Stimulated activated CD8-positive, alpha-beta memory T cell treated with anti-CD3 and anti-CD28 coated beads, Interleukin-12 subunit alpha, Interleukin-12 subunit beta, amount 100 ng/mL, for 4 hours (primary cell): Measurements from ENCODE around the gene FNDC1.

Experiments
- DNase-seq: peaks from one replicate; pipeline ENCODE4 v3.0.0-alpha.2; 2020; ENCODE audit warnings: low read depth

Gene FNDC1

DNA sequence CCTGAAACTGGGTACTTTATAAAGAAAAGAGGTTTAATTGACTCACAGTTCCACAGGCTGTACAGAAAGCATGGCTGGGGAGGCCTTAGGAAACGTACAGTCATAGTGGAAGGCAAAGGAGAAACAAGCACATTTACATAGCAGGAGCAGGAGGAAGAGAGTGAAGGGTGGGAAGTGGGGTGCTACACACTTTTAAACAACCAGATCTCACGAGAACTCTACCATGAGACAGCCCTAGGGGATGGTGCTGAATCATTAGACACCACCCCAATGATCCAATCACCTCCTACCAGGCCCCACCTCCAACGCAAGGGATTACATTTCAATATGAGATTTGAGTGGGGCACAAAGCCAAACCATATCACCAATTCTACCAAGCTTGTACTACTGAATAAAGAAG, 7.4 kb upstream of the FNDC1 start:
- DNase-seq, result no peak

DNA sequence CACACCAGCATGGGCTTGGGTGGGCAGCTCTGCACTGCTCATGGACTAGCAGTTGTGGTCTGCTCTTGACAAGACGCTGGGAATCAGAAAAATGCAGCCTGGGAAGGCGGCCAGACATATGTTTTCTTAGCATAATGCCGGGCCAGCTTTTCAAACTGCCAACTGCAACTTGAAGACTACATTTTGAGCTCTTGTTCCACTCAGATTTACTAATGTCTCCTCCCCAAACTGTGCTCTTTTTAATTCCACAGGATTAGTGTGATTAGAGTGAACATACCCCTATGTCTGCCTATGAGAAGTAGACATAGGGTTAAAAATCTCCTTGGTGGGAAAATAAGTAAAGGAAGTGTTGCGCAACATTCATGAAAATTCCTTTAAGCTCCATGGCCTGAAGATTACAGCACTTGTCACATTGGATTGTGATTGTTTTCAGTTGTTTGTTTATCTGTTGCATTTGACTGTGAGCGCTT, 5.3 kb upstream of the FNDC1 start:
- no peak for DNase-seq

DNA sequence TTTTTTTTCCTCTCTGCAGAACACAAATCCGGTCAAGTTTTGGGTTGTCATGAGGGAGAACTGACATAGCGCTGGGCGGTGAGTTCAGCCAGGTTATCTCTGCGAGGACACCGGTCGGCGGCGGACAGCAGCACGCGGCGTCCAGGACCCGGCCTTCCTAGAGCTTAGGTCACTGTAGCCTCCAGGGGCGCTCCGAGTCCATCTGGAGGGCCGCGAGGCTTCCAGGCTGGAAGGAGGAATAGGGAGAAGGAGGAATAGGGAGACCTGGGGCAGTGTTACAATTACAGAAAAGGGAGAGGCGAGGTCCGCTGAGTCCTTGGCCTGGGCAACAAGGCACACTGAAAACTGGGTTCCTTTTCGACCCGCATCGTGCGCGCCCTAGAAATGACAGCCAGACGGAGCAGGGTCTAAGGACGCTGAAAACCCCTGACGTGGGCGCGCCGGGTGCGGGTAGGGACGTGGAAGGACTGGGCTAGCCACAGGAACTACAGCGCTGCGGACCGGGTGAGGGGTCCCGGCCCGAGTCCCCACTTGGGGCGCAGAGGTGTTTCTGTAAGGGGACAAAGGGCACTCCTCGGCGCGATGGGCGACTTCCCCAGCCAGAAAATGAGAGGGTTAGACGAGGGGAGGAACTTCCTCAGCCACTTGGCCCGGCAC, 536 bp upstream of the FNDC1 start:
- DNase-seq, result no peak

DNA sequence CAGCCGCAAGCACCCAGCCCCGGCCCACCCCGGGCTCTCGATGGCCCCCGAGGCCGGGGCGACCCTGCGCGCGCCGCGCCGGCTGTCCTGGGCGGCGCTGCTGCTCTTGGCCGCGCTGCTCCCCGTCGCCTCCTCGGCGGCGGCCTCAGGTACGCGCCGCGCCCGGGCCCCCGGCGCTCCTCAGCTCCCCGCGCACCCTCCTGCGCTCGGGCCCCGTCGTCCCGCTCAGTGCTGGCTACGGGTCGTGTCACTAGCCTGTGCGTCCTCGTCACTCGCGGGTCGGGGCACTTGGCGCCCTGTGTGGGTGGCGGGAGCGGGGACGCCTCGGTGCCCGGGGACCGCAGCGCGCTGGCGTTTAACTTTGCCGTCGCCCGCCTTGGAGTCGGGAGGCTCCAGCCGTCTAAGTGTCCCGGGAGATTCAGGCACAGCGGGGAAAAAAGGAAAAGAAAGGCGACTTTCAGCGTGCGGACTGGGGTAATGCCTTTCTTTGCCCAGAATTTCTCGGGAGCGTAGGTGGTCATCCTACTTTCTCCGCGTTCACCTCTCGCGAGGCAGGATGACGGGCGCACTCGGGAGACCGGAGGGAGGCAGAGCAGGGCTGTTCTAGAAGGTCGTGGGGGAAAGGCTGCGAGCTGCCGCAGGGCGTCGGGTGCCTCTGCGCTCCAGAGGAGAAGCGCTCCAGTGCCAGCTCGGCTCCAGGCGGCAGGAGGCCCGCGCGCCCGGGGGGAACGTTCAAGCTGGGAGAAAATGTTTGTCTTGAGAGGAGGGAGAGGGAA, 545 bp downstream of the FNDC1 start:
- DNase-seq, result no peak

DNA sequence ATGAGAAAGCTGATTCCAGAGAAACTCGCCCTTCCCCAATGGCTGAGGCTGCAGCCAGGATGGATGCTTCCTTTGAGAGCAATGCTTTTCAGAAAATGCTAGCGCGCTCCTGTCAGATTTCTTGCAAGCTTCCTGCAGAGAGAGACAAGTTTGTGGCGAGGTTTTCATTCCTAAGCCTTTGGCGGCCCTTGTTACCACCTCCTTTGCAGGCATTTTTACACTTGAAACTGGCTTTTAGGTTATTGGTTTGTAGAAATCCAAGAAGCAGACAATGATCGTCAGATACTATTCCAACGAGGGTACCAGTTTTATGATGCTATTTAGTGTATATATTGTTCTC, 1.1 kb downstream of the FNDC1 start:
- no peak for DNase-seq

DNA sequence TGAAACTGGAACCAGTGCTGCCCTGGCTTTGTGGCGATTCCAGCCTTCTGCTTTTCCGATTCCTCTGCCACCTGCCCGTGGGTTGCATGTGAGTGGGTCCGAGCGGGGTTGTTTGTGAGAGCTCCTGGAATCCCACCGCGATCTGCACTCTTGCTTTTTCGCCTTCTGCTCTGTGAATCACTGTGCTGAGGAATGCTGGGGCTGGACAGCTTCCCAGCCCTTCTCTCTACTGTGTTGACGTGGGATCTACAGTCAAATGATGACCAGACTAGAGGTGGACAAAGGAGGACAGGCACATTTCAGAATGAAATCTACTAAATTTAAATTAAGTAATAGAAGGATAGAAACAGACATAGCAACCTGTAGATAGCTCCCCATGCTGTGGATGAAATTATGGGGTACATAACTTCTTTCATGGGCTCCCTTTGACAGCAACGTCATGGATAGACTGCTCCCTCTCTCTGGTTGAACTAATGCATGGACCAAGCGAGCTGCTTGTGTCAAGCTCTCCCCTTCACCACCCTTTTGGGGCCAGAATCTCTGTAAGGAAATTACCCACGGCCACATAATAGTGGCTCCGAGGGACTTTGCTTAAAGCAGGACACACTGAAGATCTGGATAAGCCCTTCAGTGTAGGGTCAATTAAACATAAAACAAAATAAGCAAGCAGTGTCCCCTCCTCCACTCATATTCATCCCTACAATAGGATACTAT, 2.0 kb downstream of the FNDC1 start:
- DNase-seq, result no peak

DNA sequence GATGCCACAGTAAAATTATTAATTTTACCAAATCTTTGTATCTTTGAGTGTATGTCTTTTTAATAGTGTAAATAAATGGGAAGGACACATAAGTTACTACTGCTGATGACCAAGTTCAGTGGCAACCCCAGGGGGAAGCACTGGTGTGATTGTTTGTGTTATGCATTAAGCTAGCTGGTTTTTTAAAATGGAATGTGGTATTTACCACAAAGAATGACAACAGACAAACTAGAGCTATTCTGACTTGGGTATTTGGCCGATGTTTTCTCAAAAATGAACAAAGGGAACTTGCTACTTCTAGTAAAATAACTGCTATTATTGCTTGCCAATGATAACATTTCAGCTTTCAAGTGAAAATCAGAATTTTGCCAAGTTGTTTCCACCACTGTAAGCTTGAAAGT, 2.9 kb downstream of the FNDC1 start:
- DNase-seq, result no peak

DNA sequence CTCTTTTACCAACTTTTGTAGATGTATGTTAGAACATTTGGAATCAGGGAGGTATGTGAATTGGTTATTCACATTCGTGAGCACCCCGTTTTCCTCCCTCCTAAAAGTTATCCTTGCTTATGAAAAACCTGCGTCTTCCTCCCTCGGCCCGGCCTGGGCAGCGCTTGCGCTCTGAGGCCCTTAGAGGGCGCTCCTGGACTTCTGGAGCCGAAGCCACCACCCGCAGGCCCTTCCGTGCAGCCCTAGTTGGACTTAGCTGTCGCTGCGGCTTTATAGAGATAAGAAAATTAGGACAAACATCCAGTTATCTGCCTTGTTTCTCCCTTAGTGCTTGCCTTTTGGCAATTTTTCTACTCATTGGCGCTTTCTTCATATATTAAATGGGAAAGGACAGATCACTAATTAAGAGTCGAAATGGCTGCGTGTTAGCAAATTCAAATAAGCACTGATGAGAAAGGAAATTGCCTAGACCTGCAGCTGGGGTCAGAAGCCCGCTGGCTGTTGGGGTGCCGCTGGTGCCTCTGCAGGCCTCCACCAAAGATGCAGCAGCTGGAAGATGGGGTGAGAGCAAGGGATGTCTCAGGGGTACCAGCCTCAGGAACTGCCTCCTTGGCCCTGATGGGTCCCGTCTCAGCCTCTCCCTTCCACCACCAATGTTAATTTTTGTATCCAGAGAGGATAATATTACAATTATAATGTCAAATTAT, 5.2 kb downstream of the FNDC1 start:
- peak; percentile 19 for DNase-seq

DNA sequence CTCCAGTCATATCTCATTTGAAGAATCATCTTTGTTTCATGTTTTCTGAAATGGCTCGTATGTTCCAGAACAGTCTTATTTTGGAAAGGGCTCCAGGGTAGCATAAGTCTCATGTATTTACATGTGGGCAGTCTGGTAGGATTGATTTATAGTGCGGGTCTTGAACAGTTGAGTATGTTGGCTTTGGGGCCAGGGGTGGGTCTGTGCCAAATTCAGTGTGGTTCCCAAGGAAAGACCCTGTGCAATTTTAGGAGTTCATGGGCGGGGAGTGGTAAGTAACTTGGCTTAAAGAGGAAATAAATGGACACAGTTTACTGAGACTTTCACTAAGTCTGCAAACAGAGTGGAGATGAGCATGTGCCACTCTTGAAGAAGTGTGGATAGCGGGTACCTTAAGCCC, 7.7 kb downstream of the FNDC1 start:
- DNase-seq, result no peak

DNA sequence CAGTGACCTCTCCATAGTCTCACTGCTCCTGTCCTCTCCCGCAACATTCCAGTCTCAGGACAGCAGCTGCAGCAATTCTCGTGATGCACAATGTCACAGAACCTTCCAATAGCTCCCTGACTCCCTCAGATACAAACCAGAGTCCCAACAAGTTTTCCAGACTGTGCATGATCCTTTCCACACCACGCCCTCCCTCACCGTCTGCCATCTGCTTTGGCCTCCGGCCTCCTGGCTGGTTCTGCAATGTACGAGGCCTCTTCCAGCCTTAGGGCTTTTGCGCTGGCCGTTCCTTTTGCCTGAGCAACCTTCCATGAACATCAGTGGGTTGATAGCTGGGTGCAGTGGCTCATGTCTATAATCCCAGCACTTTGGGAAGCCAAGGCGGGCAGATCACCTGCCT, 9.6 kb downstream of the FNDC1 start:
- no peak for DNase-seq

DNA sequence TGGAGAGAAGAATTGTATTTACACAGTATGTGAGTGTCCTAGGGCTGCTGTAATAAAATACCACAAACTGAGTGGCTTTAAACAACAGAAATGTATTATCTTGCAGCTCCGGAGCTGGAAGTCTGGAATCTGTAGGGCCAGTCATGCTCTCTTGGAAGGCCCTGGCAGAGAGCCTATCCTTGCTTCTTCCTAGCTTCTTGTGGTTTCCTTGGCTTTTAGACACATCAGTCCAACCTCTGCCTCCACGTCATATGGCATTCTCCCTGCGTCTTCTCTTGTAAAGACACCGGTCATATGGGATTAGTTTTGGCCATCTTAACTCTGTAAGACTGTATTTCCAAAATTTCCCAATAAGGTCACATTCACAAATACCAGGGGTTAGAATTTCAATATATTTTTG, 10.8 kb downstream of the FNDC1 start:
- no peak for DNase-seq

DNA sequence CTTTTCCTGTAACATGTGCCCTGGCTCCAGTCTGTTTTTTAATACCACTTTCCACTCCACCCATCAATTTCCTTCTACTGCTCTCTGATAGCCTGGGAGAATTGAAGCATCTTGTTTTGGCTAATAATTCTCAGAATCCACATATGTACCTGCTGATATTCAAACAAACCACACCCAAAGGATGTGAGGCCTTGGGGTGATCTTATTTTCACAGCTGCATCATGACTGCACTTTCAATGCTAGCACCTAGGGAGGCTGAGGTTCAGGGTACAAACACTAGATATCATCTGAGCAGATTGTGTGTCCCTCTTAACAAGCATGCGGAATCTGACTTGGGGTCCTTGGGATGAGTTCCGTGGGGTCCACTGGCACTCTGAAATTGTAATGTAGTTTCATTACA, 12.7 kb downstream of the FNDC1 start:
- DNase-seq, result no peak

DNA sequence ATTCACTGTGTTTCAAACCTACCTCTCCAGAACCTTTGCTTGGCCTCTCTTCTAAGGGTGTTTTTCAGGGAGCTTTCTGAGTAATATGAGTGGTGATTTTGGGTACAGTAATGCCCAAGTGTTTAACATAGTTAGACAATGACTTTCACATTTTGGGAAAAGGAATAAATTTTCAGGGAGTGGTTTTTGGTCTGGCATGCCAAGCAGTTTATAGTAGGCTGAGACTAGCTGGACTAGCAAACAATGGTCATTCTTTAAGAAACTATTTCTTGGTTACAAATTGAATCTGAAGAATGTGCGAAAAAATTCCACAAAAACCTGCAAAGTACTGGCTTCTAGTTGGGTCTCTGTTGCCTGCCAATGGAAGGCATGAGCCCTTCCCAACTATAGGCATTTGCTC, 15.4 kb downstream of the FNDC1 start:
- DNase-seq, result no peak

DNA sequence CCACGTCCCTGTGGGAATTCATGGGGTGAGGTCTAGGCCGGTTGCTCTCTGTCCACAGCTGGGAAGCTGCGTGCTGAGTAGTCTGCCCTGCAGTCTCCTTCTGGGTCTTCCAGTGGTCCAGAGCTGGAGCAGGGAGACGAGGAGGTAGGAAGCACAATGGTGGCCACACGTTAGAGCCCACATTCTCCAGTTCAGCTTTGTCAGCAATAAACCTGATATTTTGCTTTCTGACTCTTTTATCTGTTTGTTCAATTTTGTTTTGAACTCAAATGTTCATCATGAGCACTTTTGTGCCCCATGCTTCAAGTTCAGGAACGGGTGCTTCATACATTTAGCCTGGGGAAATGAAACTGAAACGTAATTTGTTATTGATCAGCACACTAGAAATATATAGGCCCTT, 21.3 kb downstream of the FNDC1 start:
- no peak for DNase-seq

DNA sequence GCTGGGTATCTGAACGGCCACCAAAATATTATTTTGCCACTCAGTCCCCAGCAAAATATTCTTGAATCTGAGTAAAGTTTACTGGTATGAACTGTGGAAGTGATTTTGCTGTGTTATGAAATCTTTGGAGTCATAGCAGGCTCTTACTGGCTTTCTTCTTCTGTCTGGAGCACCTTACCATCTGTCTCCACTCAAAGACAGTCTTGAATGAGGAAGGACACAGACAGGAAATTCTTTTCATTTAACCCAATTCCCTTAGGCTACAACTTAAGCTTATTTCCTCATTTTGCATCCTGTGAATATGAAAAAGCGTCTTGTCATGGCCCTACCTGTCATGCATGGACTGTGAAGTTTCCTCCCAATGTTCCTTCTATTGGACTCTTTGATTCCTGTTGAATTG, 24.7 kb downstream of the FNDC1 start:
- no peak for DNase-seq

DNA sequence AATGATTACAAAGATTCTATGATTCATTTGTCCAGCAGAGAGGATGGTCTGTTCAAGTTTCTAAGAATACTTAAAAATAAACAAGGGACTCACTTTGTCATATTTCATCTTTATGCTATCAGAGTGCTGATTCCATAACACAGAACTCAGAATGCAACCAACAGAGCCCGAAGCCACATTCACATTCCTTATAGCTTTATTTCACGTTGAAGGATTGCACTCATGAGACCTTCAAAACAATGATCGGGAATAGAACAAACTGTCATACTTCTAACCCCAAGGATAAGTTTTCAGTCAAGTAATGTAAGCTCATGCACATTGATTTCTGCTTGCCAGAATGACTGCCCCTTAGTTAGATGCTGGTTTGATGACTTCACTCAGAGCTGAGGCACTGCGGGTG, 25.2 kb downstream of the FNDC1 start:
- DNase-seq, result no peak

DNA sequence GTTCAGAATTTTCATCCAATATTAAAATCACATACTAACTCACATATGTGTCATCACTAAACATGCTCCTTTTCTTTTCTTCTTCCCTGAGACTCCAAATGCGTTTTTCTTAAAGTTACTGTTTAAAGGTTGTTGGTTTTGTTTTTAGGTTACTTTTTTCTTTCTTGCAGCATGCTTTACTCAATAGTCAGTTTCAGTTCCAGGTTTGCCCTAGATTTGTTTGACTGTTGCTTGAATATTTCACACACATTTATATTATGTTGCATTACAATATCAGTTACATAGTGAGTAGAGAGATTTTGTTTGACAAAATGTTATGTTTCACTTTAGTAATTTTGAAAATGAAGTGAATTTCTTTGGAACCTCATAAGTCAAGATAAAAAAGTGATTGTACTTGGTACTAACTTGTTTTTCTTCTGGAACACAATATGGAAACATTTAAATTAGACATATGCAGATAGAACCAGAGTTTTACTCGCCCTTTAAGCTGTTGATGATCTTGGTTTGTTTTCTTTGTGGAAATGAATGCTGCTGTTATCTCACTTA, 27.3 kb downstream of the FNDC1 start:
- DNase-seq, result no peak

DNA sequence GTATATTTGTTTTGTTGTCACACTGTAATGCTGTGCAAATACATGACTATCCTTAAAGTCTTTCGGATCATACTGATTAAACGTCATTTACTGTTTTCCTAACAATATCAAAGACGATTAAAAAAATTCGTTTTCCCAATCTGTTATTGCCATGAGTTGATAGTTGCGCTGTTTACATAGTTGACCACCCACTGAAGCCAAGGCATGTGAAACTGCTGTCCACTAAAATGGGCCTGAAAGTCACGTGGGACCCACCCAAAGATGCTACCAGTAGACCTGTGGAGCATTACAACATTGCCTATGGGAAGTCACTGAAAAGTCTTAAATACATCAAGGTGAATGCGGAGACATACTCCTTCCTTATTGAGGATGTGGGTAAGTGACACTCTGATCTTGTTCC, 28.1 kb downstream of the FNDC1 start:
- DNase-seq, result no peak

DNA sequence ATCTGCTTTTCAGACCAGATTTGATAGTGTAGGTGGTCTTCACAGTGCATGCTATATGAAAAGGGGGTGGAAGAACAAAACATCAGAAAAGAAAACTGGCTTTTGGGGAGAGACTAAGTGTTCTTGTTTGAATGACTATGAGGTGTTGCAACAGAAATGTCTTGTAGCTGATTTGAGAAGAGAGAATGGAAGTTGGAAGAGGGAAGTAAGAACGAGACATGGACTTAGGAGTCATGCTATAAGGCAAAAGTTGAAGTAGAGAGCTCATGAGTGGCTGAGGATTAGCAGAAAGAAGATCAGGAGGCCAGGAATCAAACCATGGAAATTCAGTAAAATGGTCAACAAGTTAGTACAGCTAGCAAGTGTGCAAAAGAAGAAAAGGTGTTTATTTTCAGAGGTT, 32.1 kb downstream of the FNDC1 start:
- no peak for DNase-seq

DNA sequence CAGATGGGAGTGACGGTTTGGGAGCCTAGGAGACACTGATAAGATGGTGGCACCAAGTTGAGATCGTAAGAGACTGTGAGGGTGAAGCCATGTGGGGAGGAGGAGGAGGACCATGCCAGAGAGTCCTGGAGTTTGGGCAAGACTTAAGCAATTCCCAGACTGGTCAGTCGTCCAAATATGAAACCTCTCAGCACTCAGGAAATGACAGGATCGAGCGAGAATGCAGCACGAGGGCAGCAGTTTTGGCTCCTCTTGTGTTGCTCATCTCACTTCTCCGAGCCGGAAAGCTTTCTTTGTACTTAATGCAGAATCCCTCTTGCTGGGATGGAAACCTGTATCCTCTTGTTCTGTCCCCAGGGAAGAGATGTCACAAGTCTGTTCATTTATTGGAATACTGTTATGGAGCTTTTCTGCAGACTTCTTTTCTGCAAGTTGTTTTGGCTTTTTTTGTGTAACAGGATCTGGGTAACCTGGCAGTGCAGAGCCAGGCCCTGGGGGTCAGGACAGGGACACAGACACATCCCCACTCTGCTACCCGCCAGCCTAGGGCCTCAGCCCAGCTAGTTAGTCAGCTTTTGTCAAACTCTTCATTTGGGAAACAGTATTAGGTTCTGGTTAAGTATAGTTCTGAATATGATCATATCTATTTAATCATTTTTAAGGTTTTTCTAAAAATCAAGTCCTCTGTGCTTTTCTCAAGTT, 34.3 kb downstream of the FNDC1 start:
- no peak for DNase-seq

DNA sequence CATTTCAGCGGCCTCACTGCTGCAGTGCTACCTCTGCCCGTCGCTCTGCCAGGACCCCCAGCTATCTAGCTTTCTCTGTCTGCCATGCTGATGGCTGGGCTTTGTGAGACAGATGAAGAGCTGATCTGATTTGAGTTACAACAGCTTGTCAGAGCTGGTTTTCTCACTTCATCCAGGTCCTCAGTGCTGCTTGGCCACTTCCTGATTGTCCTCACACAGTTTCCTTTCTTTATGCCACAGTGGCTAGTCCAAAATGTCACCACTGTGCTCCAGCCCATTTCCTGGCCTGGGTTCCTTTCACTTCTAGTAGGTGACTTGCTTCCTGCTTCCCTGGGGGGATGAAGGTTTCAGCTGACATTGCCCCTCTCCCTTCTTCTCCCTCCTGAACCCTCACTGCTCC, 35.4 kb downstream of the FNDC1 start:
- DNase-seq, result no peak

DNA sequence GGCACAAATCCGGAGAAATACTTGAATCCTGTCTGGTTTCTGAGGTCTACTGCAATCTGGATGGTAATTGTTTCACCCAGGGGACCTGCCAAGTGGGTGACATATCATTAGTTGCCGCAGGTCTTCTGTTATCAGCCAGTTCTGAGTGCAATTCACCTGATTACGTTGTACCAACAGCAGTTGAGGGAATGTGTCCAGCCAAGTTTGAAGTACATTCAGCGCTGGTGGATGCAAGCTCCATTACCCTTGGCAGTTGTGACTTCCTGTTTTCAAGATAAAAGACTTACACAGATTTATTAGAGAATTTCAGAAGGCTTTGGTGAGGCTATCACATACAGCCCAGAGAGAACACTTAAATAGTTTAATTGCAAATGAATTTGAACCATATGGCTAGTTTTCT, 42.8 kb downstream of the FNDC1 start:
- DNase-seq, result no peak
